H54 (cell line): ENCODE results near the gene ICAM1.
A peak's percentile ranks its signal among the peaks of the same experiment; 100 is the strongest.

ENCODE experiments used
- DNase-seq: peaks from one replicate; pipeline ENCODE4 v3.0.0; 2011; ENCODE audit warnings: low spot score, mixed read lengths; ENCODE audit not compliant: insufficient read length
- FAIRE-seq: peaks from 3 replicates; lab custom pipeline; 2011; peaks lifted over from hg19 to GRCh38; lab: Jason Lieb, UNC
- POLR2A ChIP-seq: IDR thresholded peaks from 2 replicates; pipeline ENCODE4 v1.6.1; 2011; ENCODE audit warnings: low read depth, mild to moderate bottlenecking, low read length

The ICAM1 gene

GRCh38 chr19:10321417-10321797, 50.5 kb downstream of the ICAM1 start:
- DNase-seq, result no peak
- no peak for FAIRE-seq
- TF ChIP-seq POLR2A, result no peak

- DNase-seq (no peak), FAIRE-seq (no peak)
- TF ChIP-seq POLR2A, result no peak
Measured at GRCh38 chr19:10321874-10322835, 51.2 kb downstream of the ICAM1 start.

- DNase-seq (no peak), FAIRE-seq (no peak)
- TF ChIP-seq POLR2A, result no peak
Measured at GRCh38 chr19:10325732-10326131, 54.8 kb downstream of the ICAM1 start.

GRCh38 chr19:10327793-10328192, 56.9 kb downstream of the ICAM1 start:
- FAIRE-seq (no peak), DNase-seq (no peak)
- no peak for TF ChIP-seq POLR2A

GRCh38 chr19:10328558-10329429, 57.9 kb downstream of the ICAM1 start:
- DNase-seq (no peak), FAIRE-seq (no peak)
- TF ChIP-seq POLR2A, result no peak

- DNase-seq (no peak), FAIRE-seq (no peak)
- TF ChIP-seq POLR2A, result no peak
Measured at GRCh38 chr19:10329555-10329954, 58.6 kb downstream of the ICAM1 start.

- TF ChIP-seq POLR2A, result no peak
- FAIRE-seq (no peak), DNase-seq (no peak)
Measured at GRCh38 chr19:10332158-10332964, 61.4 kb downstream of the ICAM1 start.

- DNase-seq (peak; percentile 91), FAIRE-seq (no peak)
- TF ChIP-seq POLR2A, result peak; percentile 70
Measured at GRCh38 chr19:10332965-10333757, 62.2 kb downstream of the ICAM1 start, which contains the start of gene RAVER1. TSS of gene RAVER1 (minus strand) at chr19:10333529. CDS start at chr19:10333507, 22 bp downstream.

GRCh38 chr19:10333758-10334587, 63.1 kb downstream of the ICAM1 start:
- no peak for FAIRE-seq
- no peak for TF ChIP-seq POLR2A
- DNase-seq, result no peak

- peak; percentile 56; the same call in 1 of the 2 replicates for TF ChIP-seq POLR2A
- peak; percentile 94 for DNase-seq
- no peak for FAIRE-seq
Measured at GRCh38 chr19:10334588-10335351, 63.9 kb downstream of the ICAM1 start.
